HepG2 (cell line): ENCODE results near the gene PVR. TPM values are rescaled to one million over a fixed set of nuclear protein-coding genes. Genes with fewer than 3 reads are reported as not detected.

Experiments used
- CREB1 ChIP-seq, 2 experiments: fragments of 450-650 bp in 1 of 2; IDR thresholded peaks; 2 replicates each; pipeline ENCODE4 v1.6.1; 2016 to 2017; ENCODE audit warnings: control low read depth in 1 of 2, mild to moderate bottlenecking in 1 of 2, missing compliant biosample characterization in 1 of 2, missing genetic modification characterization in 1 of 2
- MIXL1 ChIP-seq: IDR thresholded peaks from 2 replicates; pipeline ENCODE4 v1.6.1; 2016
- MLLT10 ChIP-seq: sonication (generic); formaldehyde crosslinking; IDR thresholded peaks from 2 replicates; pipeline ENCODE4 v1.4.0; 2020; ENCODE audit warnings: missing genetic modification reagents
- PHF21A ChIP-seq: sonication (generic); formaldehyde crosslinking; IDR thresholded peaks from 2 replicates; pipeline ENCODE4 v1.5.0; 2020; ENCODE audit warnings: mild to moderate bottlenecking, missing genetic modification reagents
- PITX1 ChIP-seq: sonication (generic); formaldehyde crosslinking; IDR thresholded peaks from 2 replicates; pipeline ENCODE4 v1.5.1; 2020; ENCODE audit warnings: mild to moderate bottlenecking, missing genetic modification reagents
- RNF219 ChIP-seq: sonication (generic); formaldehyde crosslinking; IDR thresholded peaks from 2 replicates; pipeline ENCODE4 v1.5.0; 2020; ENCODE audit warnings: mild to moderate bottlenecking, missing genetic modification reagents
- SOX6 ChIP-seq, 2 experiments: fragments of 450-650 bp in 1 of 2; sonication (generic) in 1 of 2; formaldehyde crosslinking in 1 of 2; IDR thresholded peaks; 2 replicates each; pipeline versions ENCODE4 v1.4.0 to v1.6.1; 2017 to 2020; ENCODE audit warnings: antibody characterized with exemption in 1 of 2, mild to moderate bottlenecking in 1 of 2, missing genetic modification reagents in 1 of 2
- ZHX2 ChIP-seq, 2 experiments: sonication (generic) in 1 of 2; formaldehyde crosslinking in 1 of 2; IDR thresholded peaks; 2 replicates each; pipeline versions ENCODE4 v1.6.1 to v1.9.0; 2014 to 2022; ENCODE audit warnings: antibody characterized with exemption in 1 of 2, borderline replicate concordance in 1 of 2, inconsistent platforms in 1 of 2, low read depth in 1 of 2, missing genetic modification reagents in 1 of 2
- ZNF468 ChIP-seq: sonication (generic); formaldehyde crosslinking; IDR thresholded peaks from 2 replicates; pipeline ENCODE4 v1.8.0; 2022; ENCODE audit warnings: mild to moderate bottlenecking, moderate library complexity, missing genetic modification reagents
- ZNF646 ChIP-seq: sonication (generic); formaldehyde crosslinking; IDR thresholded peaks from 2 replicates; pipeline ENCODE4 v1.9.0; 2021; ENCODE audit warnings: mild to moderate bottlenecking, missing genetic modification reagents
- ZSCAN31 ChIP-seq: sonication (generic); formaldehyde crosslinking; IDR thresholded peaks from 2 replicates; pipeline ENCODE4 v1.5.0; 2020; ENCODE audit warnings: low read depth, mild to moderate bottlenecking, missing genetic modification reagents
- polyA plus RNA-seq, 8 experiments: library from polyadenylated mRNA; depleted of rRNA in 3 of 8; stranded (reverse) in 7 of 8; unstranded in 1 of 8; fragments of >200 nt; fragmentation: Illumina TruSeq in 4 of 8; extraction: Trizol in 4 of 8; gene quantifications; 2 replicates each; pipeline versions ENCODE4 v1.2.1 to v1.2.3, GENCODE V29; 2011 to 2016; ENCODE audit warnings: low read depth in 4 of 8, missing spikeins in 1 of 8, mixed read lengths in 1 of 8; ENCODE audit not compliant: insufficient read depth in 1 of 8
- total RNA-seq, 5 experiments: library from RNA; depleted of rRNA; stranded (reverse); fragments of >200 nt; fragmentation: Illumina TruSeq; extraction: Trizol; gene quantifications; 2 replicates each; pipeline ENCODE4 v1.2.3, GENCODE V29; 2016; ENCODE audit warnings: low read depth in 1 of 5

The PVR gene
- total and polyA plus RNA-seq, 2 of the 13 experiments (the other 11 are each of a cell fraction or from before 2014, with no cell fraction given), result 43.4 to 46.6 TPM

GRCh38 chr19:44636439-44637389, 7.0 kb upstream of the PVR start (continued):
- TF ChIP-seq ZNF646 (CRISPR knock-in tag) (no peak), MLLT10 (CRISPR knock-in tag) (no peak), PITX1 (peak; percentile 33; the same call in 1 of the 2 replicates), ZHX2 (IDR thresholded peaks at IDR 0.05; ENCODE audit: low read depth) (0 out of 2 replicates have a peak, but pooled peaks have one; percentile 14), ZHX2 (CRISPR knock-in tag; IDR thresholded peaks at IDR 0.05; ENCODE audit: borderline replicate concordance) (no peak), RNF219 (CRISPR knock-in tag) (no peak), ZSCAN31 (0 out of 2 replicates have a peak, but pooled peaks have one; percentile 30), CREB1 (IDR thresholded peaks at IDR 0.05) (no peak), CREB1 (CRISPR knock-in tag; IDR thresholded peaks at IDR 0.05) (no peak), ZNF468 (CRISPR knock-in tag) (no peak), SOX6 (IDR thresholded peaks at IDR 0.05) (no peak), SOX6 (CRISPR knock-in tag; IDR thresholded peaks at IDR 0.05) (peak; percentile 63; the same call in 1 of the 2 replicates), MIXL1 (CRISPR knock-in tag) (peak; percentile 60; the same call in 1 of the 2 replicates), PHF21A (CRISPR knock-in tag) (peak; percentile 73)
